ENCODE data around the gene GPC6.

GPC6 gene

DNA sequence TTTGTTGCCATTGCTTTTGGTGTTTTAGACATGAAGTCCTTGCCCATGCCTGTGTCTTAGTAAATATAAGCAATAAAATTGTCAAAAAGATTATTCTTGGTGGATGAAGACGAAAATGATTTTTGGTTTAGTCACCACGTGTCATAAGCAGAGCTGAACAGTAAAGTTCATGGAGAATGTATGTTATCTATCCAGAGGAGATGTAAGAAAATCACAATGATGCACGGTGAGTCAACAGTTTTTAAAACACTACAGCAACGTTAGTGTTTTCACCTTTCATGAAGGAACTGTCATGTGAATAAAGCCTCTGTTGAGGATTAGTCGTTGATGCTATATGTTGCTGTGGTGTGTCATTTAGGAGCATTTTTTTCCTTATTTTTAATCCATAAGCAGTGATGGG lies 137.6 kb downstream of the GPC6 start:
- Histone ChIP-seq H3K36me3 (replicated peaks) (no peaks in the 10 kb centered on the region), H3K9me3 (no peaks in the 10 kb centered on the region), H3K4me1 (no peaks in the 10 kb centered on the region), H3K27me3 (ENCODE audit: low read depth) (no peaks in the 10 kb centered on the region), H3K4me3 (no peak overlapping the region)
- in situ Hi-C loops (cut with MboI; ENCODE audit: low sequenced_read_pairs) = no loop called here
- DNase-seq (ENCODE audit: low spot score in 2 of 2) = no peak

DNA sequence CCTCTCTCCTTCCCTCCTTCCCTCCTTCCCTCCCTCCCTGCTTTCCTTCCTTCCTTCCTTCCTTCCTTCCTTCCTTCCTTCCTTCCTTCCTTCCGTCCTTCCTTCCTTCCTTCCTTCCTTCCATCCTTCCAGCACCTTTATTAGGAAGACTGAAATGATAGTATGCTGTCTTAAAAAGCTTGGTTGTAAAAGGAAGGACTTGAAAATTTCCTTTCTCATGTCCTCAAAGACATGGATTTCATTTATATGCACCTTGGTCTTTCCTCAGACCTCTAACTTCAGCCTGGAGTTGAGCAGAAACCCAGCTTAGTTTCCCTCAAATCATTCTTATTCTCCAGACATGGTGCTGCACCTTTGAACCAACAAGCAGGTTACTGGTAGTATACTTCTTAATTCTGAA lies 141.7 kb downstream of the GPC6 start:
- Histone ChIP-seq H3K9me3 (no peaks in the 10 kb centered on the region), H3K4me3 (no peak overlapping the region), H3K36me3 (replicated peaks) (no peaks in the 10 kb centered on the region), H3K4me1 (no peaks in the 10 kb centered on the region), H3K27me3 (ENCODE audit: low read depth) (no peaks in the 10 kb centered on the region)
- in situ Hi-C loops (cut with MboI; ENCODE audit: low sequenced_read_pairs) = no loop called here
- no peak for DNase-seq (ENCODE audit: low spot score in 2 of 2)

DNA sequence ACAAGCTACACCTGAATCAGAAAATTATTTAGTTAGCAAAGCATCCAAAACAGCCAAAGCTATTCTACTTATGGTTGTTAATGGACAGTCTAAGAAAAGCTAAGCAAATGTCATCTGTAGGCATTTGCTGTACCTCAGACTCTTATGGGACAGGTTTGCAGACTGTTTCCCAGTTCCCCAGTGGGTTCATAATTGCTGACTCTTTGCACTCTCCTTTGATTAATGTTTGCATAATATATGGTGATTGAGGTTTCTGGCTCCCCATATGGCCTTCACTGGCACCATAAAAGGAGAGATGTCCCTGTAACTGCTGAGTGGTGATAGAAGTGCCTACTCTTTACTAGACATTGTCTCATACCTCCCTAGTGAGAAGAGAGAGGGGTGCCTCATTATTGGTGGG lies 142.1 kb downstream of the GPC6 start:
- Histone ChIP-seq H3K36me3 (replicated peaks) (no peaks in the 10 kb centered on the region), H3K27me3 (ENCODE audit: low read depth) (no peaks in the 10 kb centered on the region), H3K4me3 (no peak overlapping the region), H3K9me3 (no peaks in the 10 kb centered on the region), H3K4me1 (no peaks in the 10 kb centered on the region)
- in situ Hi-C loops (cut with MboI; ENCODE audit: low sequenced_read_pairs) = no loop called here
- no peak for DNase-seq (ENCODE audit: low spot score in 2 of 2)

DNA sequence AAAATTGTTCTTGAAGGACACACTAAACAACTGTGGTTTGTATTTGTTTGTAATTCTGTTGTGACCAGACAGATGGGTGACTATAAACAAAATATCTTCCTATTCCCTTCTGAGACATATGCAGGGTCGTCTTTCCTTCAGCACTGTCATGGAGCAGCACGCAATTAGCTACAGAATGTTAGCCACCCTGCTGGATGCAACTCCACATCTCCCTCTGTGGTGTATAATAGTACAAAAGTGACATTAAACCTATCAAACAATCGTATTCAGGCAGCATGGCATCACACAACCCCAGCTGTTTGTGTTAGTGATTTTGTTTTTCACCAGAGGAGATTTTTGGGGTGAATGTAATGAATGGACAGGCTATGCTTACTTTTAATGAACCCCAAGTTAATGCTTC lies 146.2 kb downstream of the GPC6 start:
- in situ Hi-C loops (cut with MboI; ENCODE audit: low sequenced_read_pairs) = no loop called here
- Histone ChIP-seq H3K36me3 (replicated peaks) (no peaks in the 10 kb centered on the region), H3K27me3 (ENCODE audit: low read depth) (no peaks in the 10 kb centered on the region), H3K4me3 (no peak overlapping the region), H3K9me3 (no peaks in the 10 kb centered on the region), H3K4me1 (no peaks in the 10 kb centered on the region)
- no peak for DNase-seq (ENCODE audit: low spot score in 2 of 2)

DNA sequence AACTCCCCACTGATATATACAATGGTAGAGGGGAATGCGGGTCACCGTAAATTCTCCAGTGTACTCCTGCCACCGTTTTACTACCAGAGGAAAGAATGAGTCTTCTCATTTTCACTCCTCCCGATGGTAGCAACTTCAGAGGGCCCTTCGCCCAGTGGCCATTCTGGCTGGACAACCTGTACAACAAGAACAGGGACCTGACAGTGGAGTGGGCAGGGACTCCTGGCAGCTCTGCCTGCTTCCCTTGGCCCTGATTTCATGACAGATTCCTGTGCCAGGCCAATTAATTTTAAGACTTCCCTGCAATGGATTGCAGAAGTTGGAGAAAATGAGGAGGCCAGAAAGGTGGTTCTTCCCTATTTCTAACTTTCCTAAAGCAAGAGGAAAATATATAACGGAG lies 148.9 kb downstream of the GPC6 start:
- in situ Hi-C loops (cut with MboI; ENCODE audit: low sequenced_read_pairs) = no loop called here
- H3K9me3 ChIP-seq = no peaks in the 10 kb centered on the region
- H3K4me3 ChIP-seq = no peak overlapping the region
- DNase-seq (ENCODE audit: low spot score in 2 of 2) = no peak
- no peaks in the 10 kb centered on the region for H3K27me3 ChIP-seq (ENCODE audit: low read depth)
- H3K36me3 ChIP-seq (replicated peaks) = no peaks in the 10 kb centered on the region
- H3K4me1 ChIP-seq = no peaks in the 10 kb centered on the region

DNA sequence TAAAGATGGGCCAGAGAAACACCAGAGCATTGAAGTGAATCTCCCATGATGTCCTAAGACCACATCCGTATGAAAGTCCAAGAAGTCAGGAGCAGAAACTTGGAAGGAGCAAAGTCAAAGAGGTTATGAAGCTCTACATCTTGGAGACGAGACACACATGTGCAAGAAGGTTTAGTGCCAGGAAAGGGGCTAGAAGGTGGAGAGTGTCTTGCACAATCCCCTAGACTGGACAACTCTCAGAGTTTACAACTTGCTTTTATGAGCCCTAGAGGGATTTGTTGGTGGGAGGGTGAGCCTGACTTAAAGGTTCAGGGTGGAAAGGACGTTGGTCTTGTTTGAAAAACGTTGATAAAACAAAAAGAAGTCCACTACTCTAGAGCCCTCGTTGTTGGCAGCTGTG lies 150.6 kb downstream of the GPC6 start:
- H3K9me3 ChIP-seq = no peaks in the 10 kb centered on the region
- DNase-seq (ENCODE audit: low spot score in 2 of 2) = no peak
- in situ Hi-C loops (cut with MboI; ENCODE audit: low sequenced_read_pairs) = no loop called here
- no peak overlapping the region for H3K4me3 ChIP-seq
- no peaks in the 10 kb centered on the region for H3K27me3 ChIP-seq (ENCODE audit: low read depth)
- no peaks in the 10 kb centered on the region for H3K4me1 ChIP-seq
- H3K36me3 ChIP-seq (replicated peaks) = no peaks in the 10 kb centered on the region

DNA sequence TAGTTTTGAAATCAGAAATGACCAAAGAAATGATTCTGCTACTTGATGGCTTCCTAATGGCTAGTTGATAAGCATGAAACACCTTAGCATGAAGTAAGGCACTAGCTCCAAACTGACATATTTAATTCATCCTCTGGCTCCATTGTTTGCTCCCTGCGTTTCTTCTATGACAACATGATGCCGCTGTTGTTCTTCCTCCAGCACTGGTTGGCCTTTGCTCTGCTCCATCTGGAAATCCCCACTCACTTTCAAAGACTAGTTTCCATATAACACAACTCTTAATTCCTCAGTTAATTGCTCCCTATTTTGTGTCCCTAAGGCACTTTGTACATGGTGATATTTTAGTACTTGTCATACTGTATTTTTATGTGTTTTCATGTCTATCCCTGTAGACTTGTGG lies 151.6 kb downstream of the GPC6 start:
- no peaks in the 10 kb centered on the region for H3K27me3 ChIP-seq (ENCODE audit: low read depth)
- H3K4me3 ChIP-seq = no peak overlapping the region
- no peaks in the 10 kb centered on the region for H3K36me3 ChIP-seq (replicated peaks)
- no peak for DNase-seq (ENCODE audit: low spot score in 2 of 2)
- no peaks in the 10 kb centered on the region for H3K9me3 ChIP-seq
- in situ Hi-C loops (cut with MboI; ENCODE audit: low sequenced_read_pairs) = no loop called here
- no peaks in the 10 kb centered on the region for H3K4me1 ChIP-seq

DNA sequence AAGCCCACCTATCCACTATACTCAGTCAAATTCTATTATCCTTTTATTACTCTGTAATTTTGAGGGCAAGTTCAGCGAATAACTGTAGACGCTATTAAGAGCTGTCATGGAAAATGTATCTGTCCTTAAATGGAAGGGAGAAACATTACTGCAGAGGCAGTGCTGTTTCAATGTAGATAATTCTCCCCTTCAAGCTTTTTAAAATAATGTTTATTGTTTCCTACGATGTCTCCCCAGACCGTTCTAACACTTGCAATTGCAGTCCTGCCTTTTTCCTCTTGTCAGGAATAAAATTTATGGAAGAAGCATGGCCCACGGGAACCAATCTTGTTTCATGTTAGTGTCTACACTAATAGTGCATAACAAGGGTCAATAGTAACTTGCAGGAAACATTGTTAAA lies 159.5 kb downstream of the GPC6 start:
- DNase-seq (ENCODE audit: low spot score in 2 of 2) = no peak
- in situ Hi-C loops (cut with MboI; ENCODE audit: low sequenced_read_pairs) = no loop called here
- Histone ChIP-seq H3K27me3 (ENCODE audit: low read depth) (no peaks in the 10 kb centered on the region), H3K4me3 (no peak overlapping the region), H3K36me3 (replicated peaks) (no peaks in the 10 kb centered on the region), H3K4me1 (no peaks in the 10 kb centered on the region; the same call in 1 of the 2 replicates), H3K9me3 (no peaks in the 10 kb centered on the region)

DNA sequence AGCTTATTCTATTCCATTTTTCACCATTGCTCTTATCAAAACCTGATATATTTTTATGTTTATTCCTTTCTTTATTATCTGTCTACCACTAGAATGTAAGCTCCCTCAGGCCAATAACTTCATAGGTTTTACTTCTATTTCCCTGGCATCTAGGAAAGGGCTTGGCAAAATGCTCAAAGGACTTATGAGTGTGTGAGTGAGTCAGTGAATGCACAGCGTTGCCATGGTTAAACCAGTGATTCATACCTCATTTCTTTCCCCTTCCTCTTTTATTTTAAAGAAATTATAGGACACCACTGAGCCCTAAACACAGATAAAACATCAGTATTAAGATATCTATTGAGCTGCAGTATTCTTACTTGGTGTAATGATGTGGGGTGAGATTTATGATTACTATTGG lies 162.1 kb downstream of the GPC6 start:
- Histone ChIP-seq H3K4me1 (peaks cover 2% of the 10 kb centered on the region; the same call in 1 of the 2 replicates), H3K9me3 (no peaks in the 10 kb centered on the region), H3K4me3 (no peak overlapping the region), H3K27me3 (ENCODE audit: low read depth) (no peaks in the 10 kb centered on the region), H3K36me3 (replicated peaks) (no peaks in the 10 kb centered on the region)
- no peak for DNase-seq (ENCODE audit: low spot score in 2 of 2)
- in situ Hi-C loops (cut with MboI; ENCODE audit: low sequenced_read_pairs) = no loop called here

DNA sequence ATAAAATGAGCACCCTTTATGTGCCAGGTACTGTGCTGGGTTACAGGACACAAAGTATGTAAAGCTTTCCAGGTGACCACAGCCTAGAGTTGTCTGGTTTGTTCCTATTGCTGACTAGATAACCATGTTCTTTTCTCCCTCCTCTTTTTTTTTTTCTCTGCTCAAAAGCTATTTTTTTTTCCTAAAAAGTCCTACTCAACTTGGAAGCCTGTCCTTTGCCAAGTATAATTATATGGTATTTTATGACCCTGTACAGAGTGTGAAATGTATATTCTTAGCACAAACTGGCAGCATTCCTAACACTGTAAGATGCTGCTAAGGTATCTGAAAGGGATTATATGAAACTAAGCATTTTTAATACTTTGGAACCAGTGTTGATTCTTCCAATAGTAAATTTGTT lies 171.0 kb downstream of the GPC6 start:
- in situ Hi-C loops (cut with MboI; ENCODE audit: low sequenced_read_pairs) = no loop called here
- DNase-seq (ENCODE audit: low spot score in 2 of 2) = no peak
- Histone ChIP-seq H3K36me3 (replicated peaks) (no peaks in the 10 kb centered on the region), H3K27me3 (ENCODE audit: low read depth) (no peaks in the 10 kb centered on the region), H3K4me3 (no peak overlapping the region), H3K4me1 (no peaks in the 10 kb centered on the region), H3K9me3 (no peaks in the 10 kb centered on the region)

DNA sequence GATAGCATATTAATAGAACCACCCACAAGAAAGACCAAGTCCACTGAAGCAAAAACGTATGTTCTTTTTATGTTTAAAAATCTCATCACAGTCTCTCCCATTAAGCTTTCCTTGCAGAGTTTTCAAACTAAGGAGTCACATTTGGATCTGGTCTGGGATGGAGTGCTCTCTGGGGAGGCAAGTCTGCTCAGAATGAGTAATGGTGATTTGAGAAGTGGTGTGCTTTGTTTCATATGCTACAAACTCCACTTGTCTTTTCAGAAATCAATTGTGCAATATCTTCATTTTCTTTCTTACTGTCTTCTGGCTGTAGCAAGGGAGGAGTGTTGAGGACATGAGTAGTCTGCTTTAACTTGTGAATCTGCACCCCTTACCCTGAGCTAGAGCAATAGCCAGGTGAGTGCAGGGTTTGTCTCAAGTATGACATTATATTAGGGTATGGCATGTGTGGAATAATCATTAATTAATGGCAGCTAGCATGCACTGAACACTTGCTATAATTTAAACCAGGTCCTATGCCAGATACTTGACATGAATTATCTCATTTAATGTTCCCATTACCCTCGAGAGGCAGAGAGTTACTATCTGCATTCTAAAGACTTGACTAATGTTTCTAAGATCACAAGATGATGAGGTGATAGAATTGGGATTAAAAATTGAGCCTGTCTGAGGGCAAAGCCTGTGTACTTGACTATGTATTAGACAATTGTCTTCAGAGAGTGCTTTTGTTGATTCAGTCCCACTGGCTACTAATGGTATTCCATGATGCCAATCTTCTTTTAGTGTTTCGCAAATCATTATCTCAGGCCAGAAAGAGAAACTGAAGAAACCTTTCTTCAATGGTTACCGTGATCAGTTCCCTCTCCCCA lies 171.8 kb downstream of the GPC6 start:
- Histone ChIP-seq H3K27me3 (ENCODE audit: low read depth) (no peaks in the 10 kb centered on the region), H3K9me3 (no peaks in the 10 kb centered on the region), H3K36me3 (replicated peaks) (no peaks in the 10 kb centered on the region), H3K4me3 (no peak overlapping the region), H3K4me1 (no peaks in the 10 kb centered on the region)
- in situ Hi-C loops (cut with MboI; ENCODE audit: low sequenced_read_pairs) = no loop called here
- no peak for DNase-seq (ENCODE audit: low spot score in 2 of 2)

DNA sequence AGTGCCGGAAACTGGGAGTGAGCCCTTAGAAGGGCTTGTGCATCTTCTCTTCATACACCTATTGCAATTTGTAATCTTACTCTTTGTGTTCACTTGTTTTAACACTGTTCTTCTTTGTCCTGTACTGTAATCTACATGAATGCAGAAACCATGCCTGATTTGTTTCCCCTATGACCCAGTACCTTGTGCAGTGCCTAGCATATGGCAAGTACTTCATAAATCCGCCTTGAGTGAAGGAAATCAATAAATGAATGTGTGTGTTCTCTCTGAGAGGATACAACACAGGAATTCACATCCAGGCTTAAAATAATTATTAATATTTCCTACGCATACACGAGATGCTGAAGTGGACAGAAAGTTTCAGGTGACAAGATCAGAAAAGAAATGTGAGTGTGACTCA lies 172.6 kb downstream of the GPC6 start:
- in situ Hi-C loops (cut with MboI; ENCODE audit: low sequenced_read_pairs) = no loop called here
- H3K9me3 ChIP-seq = no peaks in the 10 kb centered on the region
- H3K27me3 ChIP-seq (ENCODE audit: low read depth) = no peaks in the 10 kb centered on the region
- H3K4me3 ChIP-seq = no peak overlapping the region
- no peak for DNase-seq (ENCODE audit: low spot score in 2 of 2)
- H3K36me3 ChIP-seq (replicated peaks) = no peaks in the 10 kb centered on the region
- no peaks in the 10 kb centered on the region for H3K4me1 ChIP-seq

DNA sequence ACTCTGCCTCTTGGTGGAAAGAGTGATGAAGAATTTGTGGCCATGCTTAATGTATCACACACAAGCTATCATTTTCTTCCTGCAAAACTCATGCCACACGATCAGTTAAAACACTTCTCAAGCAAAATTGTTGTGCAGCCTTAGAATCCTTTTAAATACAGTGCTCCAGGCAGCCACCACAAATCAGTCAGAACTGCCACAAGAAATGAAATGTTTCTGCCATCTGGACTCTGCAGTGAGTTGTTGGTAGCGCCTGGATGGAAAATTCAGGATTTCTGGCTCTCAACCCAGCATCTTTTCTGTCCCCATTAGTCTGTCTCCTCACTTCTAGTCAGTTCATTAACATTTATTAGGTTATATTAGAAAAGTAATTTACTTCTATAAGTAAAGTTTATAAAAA lies 179.5 kb downstream of the GPC6 start:
- Histone ChIP-seq H3K9me3 (no peaks in the 10 kb centered on the region), H3K36me3 (replicated peaks) (no peaks in the 10 kb centered on the region), H3K4me1 (no peaks in the 10 kb centered on the region), H3K4me3 (no peak overlapping the region), H3K27me3 (ENCODE audit: low read depth) (no peaks in the 10 kb centered on the region)
- DNase-seq (ENCODE audit: low spot score in 2 of 2) = no peak
- in situ Hi-C loops (cut with MboI; ENCODE audit: low sequenced_read_pairs) = no loop called here

DNA sequence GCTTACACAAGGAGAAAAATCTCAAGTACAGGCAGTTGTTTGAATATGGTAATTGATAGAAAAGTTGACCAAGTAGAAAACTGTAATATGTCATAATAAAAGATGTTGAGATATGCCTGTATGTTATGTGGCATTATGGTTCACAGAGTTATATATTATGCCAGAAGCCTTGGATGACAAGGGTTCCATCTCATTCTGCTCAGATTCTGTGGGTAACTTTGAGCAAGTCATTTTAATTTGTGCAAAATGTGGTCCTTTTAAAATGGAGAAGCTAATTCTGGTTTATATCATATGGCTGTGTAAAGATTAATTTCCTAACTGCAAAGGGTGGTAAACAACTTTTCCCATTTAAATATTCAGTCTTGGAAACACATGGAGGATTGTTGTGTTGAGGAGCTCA lies 180.9 kb downstream of the GPC6 start:
- in situ Hi-C loops (cut with MboI; ENCODE audit: low sequenced_read_pairs) = no loop called here

DNA sequence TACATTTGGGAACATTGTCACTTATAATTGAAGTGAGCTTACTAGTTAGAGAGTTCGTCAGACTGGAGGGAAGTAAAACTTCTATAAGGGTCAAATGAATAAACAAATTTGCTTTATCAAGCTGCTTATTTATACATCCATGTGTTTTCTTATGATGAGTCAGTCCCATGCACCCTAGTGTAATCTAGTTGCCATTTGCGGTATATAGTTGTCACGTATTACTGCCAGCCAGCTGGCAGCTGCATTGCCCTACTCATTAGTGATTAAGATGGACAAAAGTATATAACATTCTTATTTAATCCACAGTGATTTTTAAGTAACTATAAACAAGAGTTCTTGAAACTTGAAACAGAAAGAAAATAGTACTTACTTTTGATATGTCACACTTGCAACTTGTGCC lies 182.4 kb downstream of the GPC6 start:
- H3K36me3 ChIP-seq (replicated peaks) = no peaks in the 10 kb centered on the region
- H3K27me3 ChIP-seq (ENCODE audit: low read depth) = no peaks in the 10 kb centered on the region
- in situ Hi-C loops (cut with MboI; ENCODE audit: low sequenced_read_pairs) = no loop called here
- no peaks in the 10 kb centered on the region for H3K9me3 ChIP-seq
- H3K4me1 ChIP-seq = no peaks in the 10 kb centered on the region
- no peak for DNase-seq (ENCODE audit: low spot score in 2 of 2)
- H3K4me3 ChIP-seq = no peak overlapping the region

More for the DNA sequence above, 180.9 kb downstream of the GPC6 start:
- Histone ChIP-seq H3K4me1 (no peaks in the 10 kb centered on the region), H3K4me3 (no peak overlapping the region), H3K9me3 (no peaks in the 10 kb centered on the region), H3K27me3 (ENCODE audit: low read depth) (no peaks in the 10 kb centered on the region), H3K36me3 (replicated peaks) (no peaks in the 10 kb centered on the region)
- no peak for DNase-seq (ENCODE audit: low spot score in 2 of 2)

Data from HAP-1 (cell line).